ENCODE data around the gene TERB1. TPM values are rescaled to one million over a fixed set of nuclear protein-coding genes. Genes with fewer than 3 reads are reported as not detected.

Gene TERB1
- total and polyA plus RNA-seq, 2 donors (not counting 3 experiments of a cell fraction or from before 2014, with no cell fraction given), result not detected

- Histone ChIP-seq H3K4me3 (replicated peaks in 1 of 3; ENCODE audit: insufficient read depth in 1 of 3, low read depth in 1 of 3, low read length in 3 of 3) (peak overlapping the region; percentile 87 to 95 (median 92)), H3K27ac (ENCODE audit: insufficient read depth, low read depth, low read length) (peak overlapping the region; percentile 95), H3K4me2 (ENCODE audit: insufficient read depth, low read length) (peak overlapping the region; percentile 97), H3K9me1 (replicated peaks; ENCODE audit: control insufficient read depth, extremely low read depth, insufficient read depth, low read length) (no peaks in the 10 kb centered on the region), H3K36me3 (ENCODE audit: control insufficient read depth in 2 of 2, extremely low read depth in 1 of 2, insufficient read depth in 2 of 2, low read length in 2 of 2) (peaks cover 10 to 18% of the 10 kb centered on the region in 2 experiments), H3K27me3 (ENCODE audit: control insufficient read depth in 2 of 2, insufficient read depth in 2 of 2, low read length in 2 of 2) (peaks cover 3 to 4% of the 10 kb centered on the region in 2 experiments), H2AFZ (ENCODE audit: low read depth, low read length) (peak overlapping the region; percentile 90), H3K9me3 (replicated peaks; ENCODE audit: control insufficient read depth, insufficient read depth, low read length) (no peaks in the 10 kb centered on the region), H3K79me2 (ENCODE audit: control insufficient read depth, insufficient read depth, low read length) (peaks cover 52% of the 10 kb centered on the region), H4K20me1 (replicated peaks; ENCODE audit: control insufficient read depth, extremely low read depth, insufficient read depth, low read length) (peaks cover 8% of the 10 kb centered on the region), H3K9ac (replicated peaks; ENCODE audit: extremely low read depth, insufficient read depth, low read length) (peak overlapping the region; percentile 96), H3K4me1 (ENCODE audit: control insufficient read depth, extremely low read depth, insufficient read depth, low read length) (peaks cover 20% of the 10 kb centered on the region)
- no peak for FAIRE-seq
- ChIA-PET POLR2A (interaction anchor here (1.4 kb wide), 1 partner anchor 9 kb away, joined by 4 read pairs; no protein-coding TSS in a partner anchor), CTCF (interaction anchor here (0.6 to 3.4 kb wide), 16 partner anchors 9 to 143 kb away, joined by 3 to 69 read pairs (median 4); partner anchors contain the start of genes NAE1 and TERB1)
- intact Hi-C loops (cut with micrococcal nuclease) (loop anchor here (1.0 to 5.0 kb wide), 3 partner anchors 10 to 81 kb away; partner anchors contain the start of gene NAE1), dilution Hi-C loops (cut with MboI; ENCODE audit: extremely low pct_ligation_motif_present, low sequenced_read_pairs) (no loop called here)
- BruUV-seq (replicated peaks), result TSS peak; percentile 41
- TF ChIP-seq POLR2A (IDR thresholded peaks at IDR 0.05; ENCODE audit: low read depth, low read length) (no peak), FOS (IDR thresholded peaks at IDR 0.05; ENCODE audit: borderline replicate concordance, insufficient read depth, low read length) (no peak), CTCF (IDR thresholded peaks at IDR 0.05; ENCODE audit: extremely low read depth in 1 of 2, insufficient read depth in 1 of 2, low read depth in 1 of 2, low read length in 2 of 2) (no peak), MYC (IDR thresholded peaks at IDR 0.05; ENCODE audit: low read depth, low read length) (no peak), JUN (IDR thresholded peaks at IDR 0.05; ENCODE audit: borderline replicate concordance, insufficient read depth, insufficient read length, low read depth) (no peak), EZH2 (IDR thresholded peaks at IDR 0.05; ENCODE audit: borderline replicate concordance, low read depth, low read length, severe bottlenecking) (no peak), MAX (IDR thresholded peaks at IDR 0.05; ENCODE audit: insufficient read depth, insufficient read length) (no peak), POLR2AphosphoS5 (IDR thresholded peaks at IDR 0.05; ENCODE audit: insufficient read depth, low read depth, low read length) (no peak), GATA2 (IDR thresholded peaks at IDR 0.05; ENCODE audit: insufficient read depth, insufficient read length, low read depth, low read length) (no peak)
- DNase-seq (ENCODE audit: low read depth, low spot score), result peak; percentile 46
Observed at GRCh38 chr16:66751053-66751302, 50.4 kb downstream of the TERB1 start.

Data from endothelial cell of umbilical vein (primary cell).